Motor neuron (in vitro differentiated cells): ENCODE data around the gene NR2E3. TPM values are rescaled to one million over a fixed set of nuclear protein-coding genes. Genes with fewer than 3 reads are reported as not detected.
A peak's percentile ranks its signal among the peaks of the same experiment; 100 is the strongest.

Experiments
- ATAC-seq, 8 experiments: fragments of 200-7000 bp; cut with Tn5 transposase; replicated peaks in 6 of 8; 2 replicates each; pipeline ENCODE4 v1.8.0; 2021; ENCODE audit warnings: mild to moderate bottlenecking in 8 of 8, moderate library complexity in 8 of 8
- H3K27ac ChIP-seq, 2 donors: fragments of 250-450 bp; sonication (Bioruptor Pico); 2 replicates each; pipeline ENCODE4 v1.9.0; 2021; ENCODE audit warnings: antibody characterized with exemption in 2 of 2, mild to moderate bottlenecking in 2 of 2, moderate library complexity in 1 of 2
- H3K4me1 ChIP-seq, 2 donors: fragments of 250-450 bp; sonication (Bioruptor Pico); replicated peaks in 1 of 2; 2 replicates each; pipeline ENCODE4 v1.6.1; 2021; ENCODE audit warnings: antibody characterized with exemption in 2 of 2, mild to moderate bottlenecking in 2 of 2, moderate library complexity in 1 of 2
- H3K4me3 ChIP-seq, 5 donors: fragments of 250-450 bp; sonication (Bioruptor Pico); 2 replicates each; pipeline ENCODE4 v1.9.0; 2021; ENCODE audit warnings: antibody characterized with exemption in 5 of 5, mild to moderate bottlenecking in 5 of 5, moderate library complexity in 4 of 5
- WGBS, 10 experiments: fragments of 450-650 bp; shearing (Covaris generic); methylation state at CpG; one replicate each; pipeline ENCODE4 v1.0.0; 2022; 5-methylcytosine and 5-hydroxymethylcytosine counted together
- in situ Hi-C, 9 experiments: fragments of 400-800 bp; cut with MboI; loops; one replicate each; pipeline ENCODE4 v1.15.0; 2021; ENCODE audit warnings: low sequenced_read_pairs in 9 of 9, low pct_unique_long_range_greater_than_20kb in 2 of 9; ENCODE audit not compliant: unreplicated experiment in 9 of 9
- total RNA-seq, 8 experiments: library from RNA; unstranded; fragments of 300-600 nt; gene quantifications; 2 replicates each; pipeline versions ENCODE4 v1.2.3 to v1.2.4, GENCODE V29; 2022

Gene NR2E3
- total RNA-seq, 8 experiments from 2014 or later: 0.31 to 1.4 (median 0.64) TPM

GRCh38 chr15:71781965-71782265 is 28.4 kb upstream of the NR2E3 start:
- in situ Hi-C loops: no loop called here
- no peak overlapping the region for H3K4me3 ChIP-seq
- H3K27ac ChIP-seq: no peak overlapping the region
- peak in 1 of 8 experiments; percentile 10 for ATAC-seq
- WGBS, 10 experiments: 40 to 100% (median 81%) methylated on average over 1 to 7 of the region's 8 CpGs; no CpG with 5 or more reads in 4 of the 10 experiments
- H3K4me1 ChIP-seq: peaks cover 4% of the 10 kb centered on the region in 2 donors

DNA sequence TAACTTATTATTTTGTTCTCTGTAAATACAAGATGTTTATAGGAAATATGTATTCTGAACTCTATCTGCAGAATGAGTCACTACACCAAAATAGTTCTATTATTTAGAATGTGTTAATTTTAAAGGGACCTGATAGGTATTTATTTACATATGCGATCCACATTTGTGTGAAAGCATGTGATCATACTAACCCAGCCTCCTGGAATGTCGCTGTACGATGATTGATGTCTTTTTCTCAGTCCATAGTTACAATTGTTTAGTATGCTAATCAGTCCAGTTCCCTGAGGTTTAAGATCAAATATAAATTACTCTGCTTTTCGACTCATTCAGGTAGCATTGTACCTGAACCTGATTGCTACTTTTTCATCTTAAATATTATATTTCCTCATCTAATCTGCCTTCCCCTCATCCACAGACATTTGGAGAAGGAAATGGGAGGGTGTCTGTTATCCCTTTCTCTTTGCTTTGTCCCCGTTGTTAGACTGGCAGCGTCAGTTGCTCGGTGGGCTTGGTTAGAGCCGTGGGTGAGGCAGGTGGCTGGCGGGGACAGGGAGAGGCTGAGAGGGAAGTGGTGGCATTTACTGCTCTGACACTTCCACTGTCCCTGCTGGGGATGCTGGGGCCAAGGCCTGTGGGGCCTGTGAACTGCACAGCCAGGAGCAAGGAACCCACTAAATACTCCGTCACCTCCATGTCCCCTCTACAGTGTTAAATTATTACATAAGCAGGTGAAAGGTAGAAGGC is 27.8 kb upstream of the NR2E3 start:
- H3K27ac ChIP-seq: no peak overlapping the region
- peak in 5 of 8 experiments; percentile 31 to 77 (median 61) for ATAC-seq
- no peak overlapping the region for H3K4me3 ChIP-seq
- WGBS, 10 experiments: 48 to 100% (median 74%) methylated on average over 1 to 7 of the region's 10 CpGs
- peaks cover 4% of the 10 kb centered on the region in 2 donors for H3K4me1 ChIP-seq
- in situ Hi-C loops: no loop called here

- Histone ChIP-seq H3K4me1 (peaks cover 4% of the 10 kb centered on the region in 2 donors), H3K27ac (no peak overlapping the region), H3K4me3 (no peak overlapping the region)
- in situ Hi-C loops: no loop called here
- ATAC-seq: peak in 1 of 8 experiments; percentile 25
- 20 to 100% (median 87%) methylated on average over 1 to 5 of the region's 6 CpGs; no CpG with 5 or more reads in 4 of the 10 experiments for WGBS, 10 experiments
Measured at GRCh38 chr15:71784719-71785118, 25.6 kb upstream of the NR2E3 start.

DNA sequence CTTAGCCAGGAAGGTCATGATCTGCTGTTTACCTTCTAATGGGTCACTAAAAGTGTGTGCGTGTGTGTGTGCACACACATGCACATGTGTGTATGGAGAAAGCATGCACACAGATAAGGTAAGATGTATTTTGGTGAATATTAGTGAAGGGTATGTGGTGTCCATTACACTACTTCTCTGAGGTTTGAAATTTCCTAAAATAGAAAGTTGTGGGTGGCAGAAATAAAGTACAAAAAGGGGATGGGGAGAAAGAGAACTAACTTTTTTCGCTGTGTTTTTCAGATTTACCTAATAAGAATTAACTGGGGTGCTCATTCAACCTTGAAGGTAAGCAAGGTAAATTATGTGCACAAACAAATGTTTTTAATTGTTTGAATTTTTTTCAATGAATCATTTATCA is 24.4 kb upstream of the NR2E3 start:
- Histone ChIP-seq H3K4me1 (peaks cover 4% of the 10 kb centered on the region in 2 donors), H3K27ac (no peak overlapping the region), H3K4me3 (no peak overlapping the region)
- in situ Hi-C loops: no loop called here
- ATAC-seq: no peak
- 13 to 93% (median 81%) methylated on average over 1 to 2 of the region's 2 CpGs; no CpG with 5 or more reads in 2 of the 10 experiments for WGBS, 10 experiments

- 80 to 100% (median 96%) methylated on average over 1 to 4 of the region's 7 CpGs; no CpG with 5 or more reads in 4 of the 10 experiments for WGBS, 10 experiments
- no peak for ATAC-seq
- in situ Hi-C loops: no loop called here
- peaks cover 4% of the 10 kb centered on the region in 2 donors for H3K4me1 ChIP-seq
- no peak overlapping the region for H3K27ac ChIP-seq
- no peak overlapping the region for H3K4me3 ChIP-seq
Measured at GRCh38 chr15:71786673-71787072, 23.7 kb upstream of the NR2E3 start.

- WGBS, 10 experiments: 26 to 100% (median 80%) methylated on average over 2 to 11 of the region's 15 CpGs; no CpG with 5 or more reads in 1 of the 10 experiments
- Histone ChIP-seq H3K4me1 (no peaks in the 10 kb centered on the region), H3K27ac (no peak overlapping the region), H3K4me3 (no peak overlapping the region)
- in situ Hi-C loops: no loop called here
- no peak for ATAC-seq
Measured at GRCh38 chr15:71788646-71789579, 21.4 kb upstream of the NR2E3 start.

DNA sequence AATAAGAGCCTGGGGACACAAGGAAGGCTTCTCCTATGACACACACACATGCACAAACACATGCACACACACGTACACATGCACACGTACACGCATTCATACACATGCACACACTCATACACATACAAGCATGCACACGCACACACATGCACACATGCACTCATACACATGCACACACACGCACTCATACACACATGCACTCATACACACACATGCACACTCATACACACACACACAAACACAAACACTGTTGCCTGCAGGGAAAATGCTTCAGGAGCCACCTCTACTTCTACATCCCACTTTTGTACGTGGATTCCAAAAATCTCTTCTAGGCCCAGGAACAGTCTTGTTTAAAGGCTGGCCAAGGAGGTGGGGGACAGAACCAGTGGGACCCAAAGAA is 20.7 kb upstream of the NR2E3 start:
- in situ Hi-C loops: no loop called here
- no peak for ATAC-seq
- 60 to 100% (median 84%) methylated on average over 1 to 4 of the region's 6 CpGs; no CpG with 5 or more reads in 4 of the 10 experiments for WGBS, 10 experiments
- Histone ChIP-seq H3K4me3 (no peak overlapping the region), H3K4me1 (no peaks in the 10 kb centered on the region), H3K27ac (no peak overlapping the region)

DNA sequence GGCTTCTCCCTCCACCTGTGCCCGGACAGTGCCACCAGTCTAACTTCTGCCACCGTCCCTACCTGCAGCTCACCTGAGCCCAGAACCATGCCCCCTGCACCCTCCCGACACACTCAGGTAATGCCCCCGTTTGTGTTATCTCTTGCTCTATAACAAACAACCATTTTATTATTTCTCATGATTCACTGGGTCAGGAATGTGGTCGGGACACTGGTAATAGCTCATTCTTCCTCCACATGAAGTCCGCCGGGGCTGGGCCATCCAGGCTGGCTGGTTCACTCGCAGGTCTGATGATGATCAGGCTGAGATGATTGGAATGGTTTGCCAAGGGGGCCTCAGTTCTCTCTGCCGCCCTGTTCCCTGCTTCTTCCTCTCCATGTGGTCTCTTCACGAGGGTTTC is 20.3 kb upstream of the NR2E3 start:
- Histone ChIP-seq H3K4me1 (no peaks in the 10 kb centered on the region), H3K27ac (no peak overlapping the region), H3K4me3 (no peak overlapping the region)
- WGBS, 10 experiments: 60 to 91% (median 82%) methylated on average over 4 to 7 of the region's 10 CpGs; no CpG with 5 or more reads in 5 of the 10 experiments
- in situ Hi-C loops: no loop called here
- no peak for ATAC-seq

DNA sequence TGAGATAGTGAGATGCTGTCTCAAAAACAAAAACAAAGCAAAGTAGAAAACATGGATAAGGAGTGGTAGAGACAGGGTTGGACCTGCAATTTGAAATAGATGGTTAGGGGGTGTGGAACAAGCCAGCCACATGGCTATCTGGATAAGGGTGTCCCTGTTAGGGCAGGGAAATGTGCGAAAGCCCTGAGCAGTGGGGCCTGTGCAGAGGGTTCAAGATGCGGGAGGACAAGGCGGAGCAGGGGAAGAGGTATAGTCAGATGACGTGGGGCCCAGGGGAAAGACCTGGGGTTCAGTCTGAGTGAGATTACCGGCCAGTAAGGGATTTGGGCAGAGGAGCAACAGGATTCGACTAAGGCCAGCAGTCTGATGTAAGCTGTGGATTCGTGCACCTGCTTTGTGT is 18.4 kb upstream of the NR2E3 start:
- 40 to 100% (median 92%) methylated on average over 1 to 4 of the region's 7 CpGs; no CpG with 5 or more reads in 3 of the 10 experiments for WGBS, 10 experiments
- Histone ChIP-seq H3K27ac (no peak overlapping the region), H3K4me1 (no peaks in the 10 kb centered on the region), H3K4me3 (no peak overlapping the region)
- ATAC-seq: no peak
- in situ Hi-C loops: no loop called here

DNA sequence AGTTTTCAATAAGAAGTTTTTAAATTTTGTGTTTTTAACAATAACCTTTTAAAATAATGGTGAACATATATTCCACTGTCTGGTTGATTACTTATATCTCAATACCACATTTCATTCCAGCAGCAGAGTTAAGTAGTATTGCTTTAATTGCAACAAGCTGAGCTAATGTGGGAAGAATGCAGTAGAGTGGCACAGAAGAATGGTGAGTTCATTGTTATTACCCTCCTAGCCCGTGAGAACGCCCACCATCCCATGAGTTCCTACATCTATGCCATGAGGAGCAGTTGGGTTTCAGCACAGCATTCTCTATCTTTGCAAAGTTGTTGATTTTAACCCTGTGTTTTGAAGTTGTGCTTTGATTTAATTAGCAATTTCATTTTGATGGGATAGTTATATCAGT is 17.8 kb upstream of the NR2E3 start:
- in situ Hi-C loops: no loop called here
- Histone ChIP-seq H3K4me1 (no peaks in the 10 kb centered on the region), H3K4me3 (no peak overlapping the region), H3K27ac (no peak overlapping the region)
- WGBS, 10 experiments: 6 to 94% (median 57%) methylated on average over 2 of the region's 2 CpGs; no CpG with 5 or more reads in 1 of the 10 experiments
- peak in 3 of 8 experiments; percentile 29 to 72 (median 70) for ATAC-seq

DNA sequence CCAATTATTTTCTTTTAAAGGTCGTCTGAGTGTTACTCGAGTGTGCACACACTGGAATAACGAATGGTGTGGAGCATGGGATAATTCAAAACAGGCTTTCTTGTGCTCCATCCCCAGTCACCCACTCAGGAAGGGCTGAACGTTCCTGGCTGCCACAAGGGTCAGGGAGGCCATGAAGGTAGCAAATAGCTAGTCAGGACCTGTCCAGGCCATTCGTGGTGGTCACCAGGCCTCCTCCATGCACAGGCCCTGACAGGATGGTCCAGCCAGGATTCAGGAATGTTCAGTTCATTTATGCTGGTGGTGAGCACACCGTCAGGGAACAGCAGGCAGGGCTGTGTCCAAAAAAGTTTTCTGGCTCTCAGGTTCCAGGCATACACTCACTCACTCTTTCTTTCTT is 11.7 kb upstream of the NR2E3 start:
- 50 to 100% (median 67%) methylated on average over 1 to 5 of the region's 6 CpGs; no CpG with 5 or more reads in 5 of the 10 experiments for WGBS, 10 experiments
- ATAC-seq: no peak
- no peak overlapping the region for H3K27ac ChIP-seq
- H3K4me1 ChIP-seq: no peaks in the 10 kb centered on the region
- in situ Hi-C loops: no loop called here
- H3K4me3 ChIP-seq: no peak overlapping the region

- Histone ChIP-seq H3K4me3 (no peak overlapping the region), H3K4me1 (no peaks in the 10 kb centered on the region), H3K27ac (no peak overlapping the region)
- ATAC-seq: no peak
- 67 to 100% (median 94%) methylated on average over 1 to 3 of the region's 3 CpGs; no CpG with 5 or more reads in 3 of the 10 experiments for WGBS, 10 experiments
- in situ Hi-C loops: loop anchor here in 1 of 9 experiments (25.0 kb wide), 1 partner anchor 362 kb away; no protein-coding TSS in a partner anchor
Measured at GRCh38 chr15:71800190-71800589, 10.2 kb upstream of the NR2E3 start.
